HG02852 (cell line): ENCODE data around the gene COMMD7.

Experiments used
- ATAC-seq: cut with Tn5 transposase; IDR thresholded peaks from one replicate; pipeline ENCODE4 v1.9.1; 2021; ENCODE audit warnings: mild to moderate bottlenecking, moderate library complexity; ENCODE audit not compliant: unreplicated experiment

The COMMD7 gene

DNA sequence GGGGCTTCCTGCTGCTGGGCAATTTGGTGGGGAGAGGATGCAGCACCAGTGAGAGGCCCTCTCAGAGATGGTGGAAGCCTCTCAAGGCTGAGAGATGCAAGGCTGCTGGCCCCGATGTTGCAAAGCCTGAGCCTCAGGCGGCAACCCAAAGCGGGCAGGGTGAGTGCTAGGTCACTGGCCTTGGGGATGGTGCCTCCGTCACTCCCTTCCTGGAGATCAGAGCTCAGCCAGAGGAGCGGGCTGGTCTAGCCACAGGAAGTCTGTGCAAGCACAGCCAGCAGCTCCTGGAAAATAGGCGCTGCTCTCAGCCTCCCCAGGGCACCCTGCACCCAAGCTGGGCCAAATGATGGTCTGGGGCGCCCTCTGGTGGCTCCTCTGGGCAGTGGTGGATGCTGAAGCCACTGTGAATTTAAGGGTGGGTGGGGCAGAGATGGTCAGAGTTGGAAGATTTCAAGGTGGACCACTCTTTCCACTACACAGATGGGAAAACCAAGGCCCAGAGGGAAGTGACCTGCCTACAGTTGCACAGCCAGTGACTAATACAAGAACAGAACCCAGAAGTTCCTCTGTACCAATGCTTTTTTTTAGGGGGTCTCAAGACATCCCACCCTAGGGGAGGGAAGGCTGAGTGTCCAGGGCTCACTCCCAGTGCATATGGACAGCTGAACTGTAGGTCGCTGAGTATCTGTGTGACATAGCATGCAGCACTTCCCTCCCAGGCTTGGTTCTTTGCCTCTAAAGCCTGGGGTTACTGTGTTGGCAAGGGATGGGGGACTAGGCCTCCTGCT is 90.3 kb downstream of the COMMD7 start:
- no peak for ATAC-seq
